Occipital lobe (tissue), 2 donors: ENCODE results near the gene DTX2. TPM values are rescaled to one million over a fixed set of nuclear protein-coding genes. Genes with fewer than 3 reads are reported as not detected.
"Not testable (repeated sequence)": the region's sequence is repeated elsewhere in the genome, so short reads cannot be mapped to it uniquely, and the experiment has no call there.

Experiments used
- DNase-seq: peaks from one replicate; lab custom pipeline; 2025; lab: John Stamatoyannopoulos, UW
- total RNA-seq: library from RNA; depleted of rRNA; stranded (reverse); fragments of >200 nt; gene quantifications from one replicate; pipeline ENCODE4 v1.2.3, GENCODE V29; 2014

DTX2 gene
- total RNA-seq, 1 donor from 2014 or later: 5.9 TPM

GRCh38 chr7:76485822-76486610, 24.5 kb downstream of the DTX2 start:
- DNase-seq: not testable (repeated sequence)

DNA sequence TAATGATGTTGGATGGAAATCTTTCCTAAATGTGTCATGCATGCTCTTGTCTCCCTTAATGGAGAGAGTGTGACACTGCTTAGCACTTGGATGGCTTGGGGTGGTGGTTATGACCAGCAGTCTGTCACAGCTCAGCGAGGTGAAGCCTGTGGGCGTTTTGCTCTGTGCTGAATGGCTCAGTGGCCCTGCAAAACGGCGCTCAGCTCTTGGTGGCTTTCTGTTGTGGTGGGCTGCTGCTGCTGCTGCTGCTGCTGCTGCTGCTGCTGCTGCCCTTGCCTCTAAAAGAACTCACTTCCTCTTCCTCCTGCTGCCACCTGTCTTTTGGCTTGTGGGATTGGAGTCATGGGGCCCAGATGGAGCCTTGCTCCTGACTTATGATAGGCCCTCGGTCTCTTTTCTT, 25.1 kb downstream of the DTX2 start:
- DNase-seq: not testable (repeated sequence)

DNA sequence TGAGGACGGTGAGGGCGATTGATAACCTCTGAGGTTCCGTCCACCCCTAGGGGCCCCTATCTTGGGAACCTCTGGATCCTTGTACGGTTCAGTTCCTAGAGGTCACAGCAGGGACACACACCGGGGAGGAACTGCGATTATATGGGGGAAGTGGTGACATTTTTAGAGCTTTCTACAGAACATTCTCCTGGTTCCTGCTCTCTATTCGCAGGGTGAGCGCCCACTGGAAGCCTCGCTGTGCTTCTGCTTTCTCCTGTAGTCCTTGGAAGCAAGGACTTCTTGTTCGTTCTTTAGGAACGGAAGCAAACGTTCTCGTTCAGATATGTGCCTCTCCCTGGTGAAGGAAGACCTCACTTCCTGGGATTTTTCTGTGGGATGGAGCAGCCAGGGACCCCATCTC, 26.5 kb downstream of the DTX2 start:
- not testable (repeated sequence) for DNase-seq

GRCh38 chr7:76492139-76492538, 30.6 kb downstream of the DTX2 start:
- not testable (repeated sequence) for DNase-seq

- DNase-seq: not testable (repeated sequence)
Observed at GRCh38 chr7:76495717-76496116, 34.2 kb downstream of the DTX2 start.

DNA sequence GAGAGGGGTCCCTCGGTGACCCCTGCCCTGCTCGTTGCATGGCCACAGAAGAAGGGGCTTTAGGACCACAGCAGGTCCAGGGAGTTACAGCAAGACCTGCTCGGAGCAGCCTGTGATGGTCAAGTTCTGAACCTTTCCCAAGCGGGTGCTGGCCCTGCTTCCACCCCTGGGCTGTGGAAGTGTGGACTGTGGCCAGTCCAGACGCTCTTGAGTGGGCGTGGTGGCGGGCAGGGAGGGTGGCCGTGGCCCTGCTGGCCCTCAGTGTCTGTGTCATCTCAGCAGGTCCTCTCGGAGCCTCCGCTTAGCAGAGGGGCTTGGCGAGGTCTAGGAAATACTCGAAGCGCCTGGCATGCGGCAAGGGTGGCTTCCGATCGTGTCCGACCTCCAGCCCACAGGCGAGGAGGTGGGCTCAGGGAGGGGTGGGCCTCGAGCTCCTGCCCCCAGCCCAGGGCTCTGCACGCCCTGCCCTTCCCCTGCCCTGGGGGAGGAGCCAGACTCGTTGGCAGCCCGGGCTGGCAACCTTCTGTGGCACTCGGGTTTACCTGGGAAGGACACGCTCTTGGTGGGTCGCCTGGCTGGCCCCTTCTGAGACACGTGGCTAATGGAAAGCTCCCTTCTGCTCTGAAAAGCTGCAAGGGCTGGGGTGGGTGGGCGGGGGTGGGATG, 36.5 kb downstream of the DTX2 start:
- DNase-seq: not testable (repeated sequence)

GRCh38 chr7:76498583-76499200, 37.2 kb downstream of the DTX2 start:
- DNase-seq: not testable (repeated sequence)

DNA sequence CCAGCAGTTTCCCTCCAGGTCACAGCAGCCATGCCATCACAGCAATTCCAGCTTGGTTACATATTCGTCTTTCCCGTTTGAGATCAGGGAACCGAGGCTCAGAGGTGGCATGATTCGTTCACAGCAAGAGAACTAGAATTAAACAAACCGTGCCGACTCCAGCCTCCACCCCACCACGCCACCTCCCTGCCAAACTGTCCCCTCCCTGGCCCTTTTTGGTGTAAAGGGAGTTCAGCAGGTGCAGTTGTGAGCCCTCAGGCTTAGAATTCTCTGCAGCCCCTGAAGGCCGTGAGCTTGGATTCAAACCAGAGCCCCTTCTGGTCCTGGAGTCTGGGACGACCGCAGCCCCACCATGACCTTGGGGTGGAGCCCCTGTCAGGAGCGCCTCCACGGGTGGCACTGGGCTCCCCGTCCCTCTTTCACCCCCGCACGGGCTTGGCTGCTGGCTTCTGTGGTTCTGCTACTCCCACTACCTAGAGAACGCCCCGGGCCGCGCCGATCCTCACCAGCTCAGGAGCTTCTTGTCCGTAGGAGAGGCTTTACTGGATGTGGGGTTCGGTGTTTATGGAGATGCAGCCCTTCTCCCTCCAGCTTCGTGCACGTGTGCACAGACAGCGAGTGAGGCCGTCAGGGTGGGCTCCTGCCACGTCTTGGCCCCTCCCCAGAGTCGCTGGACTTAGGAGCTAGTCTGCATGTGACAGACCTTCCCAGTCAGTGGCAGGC, 37.9 kb downstream of the DTX2 start:
- not testable (repeated sequence) for DNase-seq

GRCh38 chr7:76499924-76500241, 38.4 kb downstream of the DTX2 start:
- DNase-seq: not testable (repeated sequence)

DNA sequence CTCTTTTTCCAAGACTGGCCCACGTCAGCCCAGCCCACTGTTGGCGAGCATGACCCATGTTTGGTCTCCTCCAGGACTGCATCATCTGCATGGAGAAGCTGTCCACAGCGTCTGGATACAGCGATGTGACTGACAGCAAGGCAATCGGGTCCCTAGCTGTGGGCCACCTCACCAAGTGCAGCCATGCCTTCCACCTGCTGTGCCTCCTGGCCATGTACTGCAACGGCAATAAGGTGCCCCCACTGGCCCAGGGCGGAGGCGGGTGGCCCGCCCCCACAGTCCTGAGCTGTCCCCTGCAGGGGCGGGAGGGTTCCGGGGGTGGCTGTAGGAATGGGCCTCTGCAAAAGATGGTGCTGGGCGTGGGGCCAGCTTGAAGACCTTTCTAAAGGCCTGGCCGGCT, 40.7 kb downstream of the DTX2 start:
- DNase-seq: not testable (repeated sequence)

GRCh38 chr7:76502836-76503235, 41.3 kb downstream of the DTX2 start:
- DNase-seq: not testable (repeated sequence)

DNA sequence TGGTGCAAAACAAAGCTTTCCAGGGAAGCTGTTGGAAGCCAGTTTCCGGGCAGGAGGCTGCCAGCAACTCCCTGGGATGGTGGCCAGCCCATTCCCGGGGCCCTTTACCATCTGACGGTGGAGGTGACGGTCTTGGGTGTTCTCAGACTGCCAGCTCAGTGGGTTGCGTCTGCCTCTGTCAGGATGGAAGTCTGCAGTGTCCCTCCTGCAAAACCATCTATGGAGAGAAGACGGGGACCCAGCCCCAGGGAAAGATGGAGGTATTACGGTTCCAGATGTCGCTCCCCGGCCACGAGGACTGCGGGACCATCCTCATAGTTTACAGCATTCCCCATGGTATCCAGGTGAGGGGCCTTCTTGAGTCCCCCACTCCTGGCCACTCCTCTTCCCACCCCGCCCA, 41.7 kb downstream of the DTX2 start:
- DNase-seq: not testable (repeated sequence)

- not testable (repeated sequence) for DNase-seq
Observed at GRCh38 chr7:76504351-76505167, 43.0 kb downstream of the DTX2 start.

DNA sequence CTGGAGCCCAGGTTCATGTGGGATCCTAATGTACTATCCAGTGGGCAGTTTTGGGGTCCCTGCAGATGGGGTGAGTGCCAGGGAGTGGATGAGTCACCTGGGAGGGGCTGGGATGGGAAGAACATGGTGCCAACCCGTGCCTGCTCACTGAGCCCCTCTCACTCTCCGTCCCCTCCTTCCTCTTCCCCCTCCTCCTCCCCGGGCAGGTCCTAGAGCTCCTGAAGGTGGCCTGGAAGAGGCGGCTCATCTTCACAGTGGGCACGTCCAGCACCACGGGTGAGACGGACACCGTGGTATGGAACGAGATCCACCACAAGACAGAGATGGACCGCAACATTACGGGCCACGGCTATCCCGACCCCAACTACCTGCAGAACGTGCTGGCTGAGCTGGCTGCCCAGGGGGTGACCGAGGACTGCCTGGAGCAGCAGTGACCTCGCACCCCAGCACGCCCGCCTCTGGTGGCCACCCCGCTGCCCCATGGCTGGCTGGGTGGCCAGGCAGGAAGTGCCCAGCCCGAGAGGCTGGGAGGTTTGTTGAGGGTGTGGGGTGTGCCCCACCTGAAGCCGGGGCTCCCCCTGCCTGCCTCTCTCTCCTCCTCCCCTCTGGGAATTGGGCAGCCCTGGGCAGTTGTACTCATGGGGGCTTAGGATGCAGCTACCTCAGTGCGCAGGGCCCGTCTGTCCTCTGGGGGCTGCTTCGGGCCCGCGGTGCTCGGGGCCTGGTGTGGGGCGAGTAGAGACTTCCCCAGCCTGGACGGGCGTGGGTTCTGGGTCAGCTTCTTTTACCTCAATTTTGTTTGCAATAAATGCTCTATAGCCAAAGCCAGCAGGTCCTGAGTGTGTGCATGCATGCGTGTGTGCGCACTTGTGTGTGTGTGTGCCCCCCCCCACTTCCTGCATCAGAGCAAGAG, 43.9 kb downstream of the DTX2 start:
- no peak for DNase-seq

DNA sequence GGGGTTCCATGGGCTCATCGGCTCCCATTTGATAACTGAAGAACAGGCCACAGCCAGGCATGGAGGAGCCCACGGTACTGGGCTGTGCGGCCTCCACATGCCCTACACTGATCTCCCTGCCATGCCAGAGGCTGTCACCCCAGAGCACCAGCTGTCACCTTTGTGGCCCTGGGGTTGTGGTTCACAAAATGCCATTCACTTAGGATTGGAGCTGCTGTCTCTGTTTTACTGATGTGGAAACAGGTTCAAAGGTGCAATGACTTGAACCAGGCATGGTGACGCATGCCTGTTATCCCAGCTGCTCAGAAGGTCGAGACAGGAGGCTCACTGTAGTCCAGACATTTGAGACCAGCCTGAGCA, 44.6 kb downstream of the DTX2 start:
- no peak for DNase-seq

DNA sequence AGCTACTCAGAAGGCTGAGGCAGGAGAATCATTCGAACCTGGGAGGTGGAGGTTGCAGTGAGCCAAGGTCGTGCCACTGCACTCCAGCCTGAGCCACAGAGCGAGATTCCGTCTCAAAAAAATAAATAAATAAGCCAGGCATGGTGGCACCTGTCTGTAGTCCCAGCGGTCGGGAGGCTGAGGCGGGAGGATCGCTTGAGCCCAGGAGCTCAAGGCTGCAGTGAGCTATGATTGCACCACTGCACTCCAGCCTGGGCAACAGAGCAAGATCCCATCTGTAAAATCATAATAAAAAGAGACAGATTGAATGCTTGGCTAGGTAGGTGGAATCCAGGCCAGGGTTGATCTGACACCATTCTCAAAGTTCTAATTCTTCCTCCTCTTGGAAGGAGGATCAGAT, 45.1 kb downstream of the DTX2 start:
- not testable (repeated sequence) for DNase-seq

DNA sequence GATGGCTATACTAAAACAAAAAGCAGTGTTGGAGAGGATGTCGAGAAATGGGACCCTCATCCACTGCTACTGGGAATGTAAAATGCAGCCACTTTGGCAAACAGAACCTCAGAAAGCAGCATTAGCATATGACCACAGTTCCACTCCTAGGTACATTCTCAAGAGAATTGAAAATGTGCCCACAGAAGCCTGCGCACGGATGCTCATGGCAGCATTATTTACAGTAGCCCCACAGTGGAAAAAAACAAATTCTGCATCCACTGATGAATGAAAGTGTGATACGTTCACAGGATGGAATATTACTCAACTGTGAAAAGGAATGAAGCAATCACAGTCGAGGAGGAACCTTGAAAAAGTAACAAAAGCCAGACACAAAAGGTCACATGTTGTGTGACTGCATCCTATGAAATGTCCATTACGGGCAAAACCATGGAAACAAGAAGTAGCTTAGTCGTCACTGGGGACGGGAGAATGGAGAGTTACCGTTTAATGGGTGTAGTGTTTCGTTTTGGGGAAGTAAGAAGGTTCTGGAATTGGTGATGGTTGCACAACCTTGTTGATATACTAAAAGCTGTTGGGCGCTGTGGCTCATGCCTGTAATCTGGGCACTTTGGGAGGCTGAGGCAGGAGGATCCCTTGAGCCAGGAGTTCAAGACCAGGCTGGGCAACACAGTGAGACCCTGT, 46.4 kb downstream of the DTX2 start:
- no peak for DNase-seq

DNA sequence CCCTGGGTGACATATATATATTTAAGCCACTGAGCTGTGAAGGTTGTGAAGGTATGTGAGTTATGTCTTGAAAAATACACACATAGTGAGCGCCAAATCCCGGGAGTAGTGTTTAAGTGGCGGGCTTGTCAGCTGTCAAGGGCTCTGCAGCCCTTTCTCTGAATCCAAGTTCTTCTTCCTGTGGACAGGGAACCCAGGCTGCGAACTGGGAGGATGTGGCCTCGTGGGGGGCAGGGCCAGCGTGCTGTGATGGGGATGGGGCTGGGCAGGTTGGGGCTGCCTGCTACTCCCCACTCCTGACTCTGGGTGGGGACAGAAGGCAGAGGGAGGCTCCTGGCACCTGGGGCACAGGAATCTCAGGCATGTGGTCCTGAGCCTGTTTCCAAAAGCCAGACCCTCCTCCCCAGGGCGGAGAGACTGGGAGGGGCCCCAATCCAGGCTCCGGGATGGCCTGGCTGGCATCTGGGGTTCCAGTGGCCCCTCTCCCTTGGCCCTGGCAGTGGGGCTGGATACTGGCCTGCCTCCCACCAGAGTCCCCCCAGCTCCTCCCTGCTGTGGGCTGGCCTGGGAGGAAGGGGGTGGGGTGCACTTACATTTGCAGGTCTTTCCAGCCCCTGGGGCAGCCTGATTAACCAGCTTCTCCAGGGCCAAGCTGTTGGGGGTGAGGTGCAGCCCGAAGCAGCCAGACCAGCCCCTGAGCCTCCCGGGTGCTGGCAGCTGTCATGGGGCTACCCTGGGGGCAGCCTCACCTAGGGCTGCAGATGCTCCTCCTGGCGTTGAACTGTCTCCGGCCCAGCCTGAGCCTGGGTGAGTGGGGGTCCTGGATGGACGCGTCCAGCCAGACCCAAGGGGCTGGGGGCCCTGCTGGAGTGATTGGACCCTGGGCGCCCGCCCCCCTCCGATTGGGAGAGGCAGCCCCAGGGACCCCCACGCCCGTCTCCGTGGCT, 48.7 kb downstream of the DTX2 start, which contains the start of gene UPK3B:
Gene UPK3B (plus strand): TSS at position 622 of the 947 bp plus-strand sequence. CDS start 101 bp downstream, at position 723.
- DNase-seq: no peak
